ENCODE results near the gene RGL1.

The RGL1 gene

GRCh38 chr1:183821889-183822611 is 17.1 kb downstream of the RGL1 start:
- TF ChIP-seq POLR2A (IDR thresholded peaks at IDR 0.05; ENCODE audit: low read length) (no peak), GATA1 (IDR thresholded peaks at IDR 0.05; ENCODE audit: low read depth, low read length) (no peak)
- DNase-seq, result no peak

DNA sequence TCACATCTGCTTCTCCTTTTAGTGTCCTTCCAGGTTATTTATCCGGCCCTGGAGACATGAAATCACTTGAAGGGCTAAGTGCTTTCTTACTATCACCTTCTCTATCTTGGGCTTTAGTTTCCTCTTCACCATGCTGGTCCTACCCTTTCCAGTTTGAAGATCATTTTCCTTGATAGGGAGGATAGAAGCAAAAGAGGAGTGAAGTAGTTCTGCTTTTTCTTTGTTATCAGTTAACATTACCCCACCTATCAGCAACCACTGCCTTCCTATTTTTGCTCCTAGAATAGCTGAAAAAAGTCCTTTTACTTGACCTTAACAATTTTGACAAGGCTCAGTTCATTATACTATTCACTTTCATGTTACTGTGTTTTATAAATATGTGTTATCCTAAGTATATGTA is 19.4 kb downstream of the RGL1 start:
- no peak for DNase-seq
- TF ChIP-seq POLR2A (IDR thresholded peaks at IDR 0.05; ENCODE audit: low read length) (no peak), GATA1 (IDR thresholded peaks at IDR 0.05; ENCODE audit: low read depth, low read length) (no peak)

DNA sequence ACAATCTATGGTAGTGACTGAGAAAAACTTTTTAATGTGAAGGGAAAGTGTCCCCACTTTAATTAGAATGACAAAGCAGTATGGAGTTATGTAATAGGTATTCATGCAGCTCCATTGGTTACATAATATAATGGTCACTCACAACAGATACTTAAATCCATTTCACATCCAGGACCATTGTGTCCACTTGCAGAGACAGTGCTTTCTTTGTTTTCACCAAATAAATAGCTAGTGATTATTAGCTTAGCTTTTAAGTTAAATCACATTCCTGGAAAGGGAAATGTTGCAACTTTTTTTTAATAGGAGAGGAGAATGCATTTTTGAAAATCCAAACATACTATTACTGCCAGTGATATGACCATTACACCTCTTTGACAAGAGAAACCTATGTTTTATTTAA is 22.9 kb downstream of the RGL1 start:
- DNase-seq, result no peak

DNA sequence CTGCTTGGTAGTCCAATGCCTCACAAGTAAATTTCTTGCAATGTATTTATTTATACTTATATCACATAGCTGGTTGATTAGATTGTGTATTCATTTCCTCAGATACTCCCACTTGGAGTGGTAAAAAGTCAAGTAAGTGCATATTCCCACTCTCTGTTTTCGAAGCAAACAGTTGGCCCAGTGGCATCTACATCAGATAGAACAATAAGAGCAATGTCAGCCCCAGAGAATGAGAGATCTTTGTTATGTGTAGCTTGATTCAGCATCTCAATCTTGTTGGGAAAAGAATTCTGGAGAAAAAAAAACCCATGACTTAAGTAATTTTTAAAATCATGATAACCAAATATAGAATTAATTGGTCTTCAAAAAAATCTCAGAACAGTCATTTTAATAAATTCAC is 25.5 kb downstream of the RGL1 start:
- TF ChIP-seq POLR2A (IDR thresholded peaks at IDR 0.05; ENCODE audit: low read length) (no peak), GATA1 (IDR thresholded peaks at IDR 0.05; ENCODE audit: low read depth, low read length) (no peak)
- DNase-seq, result no peak

More for the DNA sequence above, 22.9 kb downstream of the RGL1 start:
- no peak for TF ChIP-seq GATA1 (IDR thresholded peaks at IDR 0.05; ENCODE audit: low read depth, low read length)
- TF ChIP-seq POLR2A (IDR thresholded peaks at IDR 0.05; ENCODE audit: low read length), result no peak

- TF ChIP-seq POLR2A (IDR thresholded peaks at IDR 0.05; ENCODE audit: low read length) (no peak), GATA1 (IDR thresholded peaks at IDR 0.05; ENCODE audit: low read depth, low read length) (no peak)
- DNase-seq, result no peak
Measured at GRCh38 chr1:183831311-183831710, 26.4 kb downstream of the RGL1 start.

GRCh38 chr1:183832459-183832858 is 27.5 kb downstream of the RGL1 start:
- TF ChIP-seq POLR2A (IDR thresholded peaks at IDR 0.05; ENCODE audit: low read length) (no peak), GATA1 (IDR thresholded peaks at IDR 0.05; ENCODE audit: low read depth, low read length) (no peak)
- DNase-seq, result no peak

DNA sequence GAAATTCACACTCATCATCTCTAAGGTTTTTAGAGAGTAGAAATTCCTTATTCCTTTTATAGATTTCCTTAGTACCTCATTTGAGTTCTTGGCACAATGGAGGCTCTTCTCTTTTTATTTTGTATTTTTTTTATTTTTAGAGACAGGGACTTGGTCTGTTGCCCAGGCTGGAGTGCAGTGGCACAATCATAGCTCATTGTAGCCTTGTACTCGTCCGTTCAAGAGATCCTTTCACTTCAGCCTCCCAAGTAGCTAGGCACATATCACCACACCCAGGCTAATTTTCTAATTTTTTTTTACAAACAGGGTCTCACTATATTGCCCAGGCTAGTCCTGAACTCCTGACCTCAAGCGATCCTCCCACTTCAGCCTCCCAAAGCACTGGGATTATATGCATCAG is 29.6 kb downstream of the RGL1 start:
- TF ChIP-seq POLR2A (IDR thresholded peaks at IDR 0.05; ENCODE audit: low read length), result no peak
- TF ChIP-seq GATA1 (IDR thresholded peaks at IDR 0.05; ENCODE audit: low read depth, low read length), result no peak
- no peak for DNase-seq

DNA sequence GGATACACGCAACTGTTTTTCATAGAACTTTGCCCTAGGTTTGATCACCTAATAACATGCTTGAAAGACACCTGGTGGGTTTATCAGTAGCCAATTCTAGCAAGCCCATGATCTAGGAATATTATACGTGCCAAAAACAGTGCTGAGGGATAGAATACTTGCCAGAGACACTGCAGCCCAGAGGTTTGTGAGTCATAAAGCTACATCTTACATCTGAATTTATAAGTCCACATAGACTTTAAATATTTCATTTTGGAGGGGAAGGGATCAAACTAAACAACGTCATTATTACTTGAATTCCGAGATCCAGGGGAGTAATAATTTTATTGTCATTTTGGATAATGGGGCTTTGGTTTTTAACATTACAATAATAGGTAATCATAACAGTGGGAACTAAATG is 31.7 kb downstream of the RGL1 start:
- no peak for TF ChIP-seq GATA1 (IDR thresholded peaks at IDR 0.05; ENCODE audit: low read depth, low read length)
- no peak for TF ChIP-seq POLR2A (IDR thresholded peaks at IDR 0.05; ENCODE audit: low read length)
- DNase-seq, result no peak

DNA sequence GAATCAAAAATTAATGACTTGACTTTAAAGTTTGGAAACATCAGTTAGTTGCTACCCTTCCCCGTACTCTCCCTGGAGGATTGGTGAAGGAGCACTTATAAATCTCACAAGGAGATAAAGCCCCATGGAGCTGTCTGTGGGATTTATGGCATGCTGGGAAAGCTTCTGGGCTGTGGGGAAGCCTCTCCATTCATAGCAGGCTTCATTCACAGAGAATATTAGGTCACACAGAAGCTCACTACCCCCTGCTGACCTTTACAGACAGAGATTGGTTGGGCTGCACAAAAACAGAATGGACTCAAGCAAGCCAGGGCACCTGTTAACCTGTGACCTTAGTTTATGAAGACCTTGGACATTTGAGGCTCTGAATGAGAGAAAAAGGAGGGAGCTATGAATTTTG is 32.1 kb downstream of the RGL1 start:
- DNase-seq, result no peak
- TF ChIP-seq POLR2A (IDR thresholded peaks at IDR 0.05; ENCODE audit: low read length) (no peak), GATA1 (IDR thresholded peaks at IDR 0.05; ENCODE audit: low read depth, low read length) (no peak)

DNA sequence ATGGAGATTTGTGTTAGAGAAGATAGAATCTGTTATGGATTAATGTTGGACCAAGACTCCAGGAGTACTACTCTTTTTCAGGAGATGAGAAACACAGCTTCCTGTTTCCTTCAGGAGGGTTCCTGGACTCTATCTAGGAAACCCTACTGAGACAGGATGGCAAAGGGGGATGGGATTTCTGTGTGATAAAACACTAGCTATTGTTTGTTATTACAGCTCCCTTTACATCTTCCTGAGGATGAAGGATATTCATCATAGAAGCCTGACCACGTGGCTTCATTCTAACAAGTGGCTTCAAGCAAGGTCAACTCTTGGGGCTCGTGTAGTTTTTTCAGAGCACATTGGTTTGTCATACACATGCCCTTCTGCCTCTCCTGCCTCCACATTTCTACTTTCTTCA is 33.3 kb downstream of the RGL1 start:
- TF ChIP-seq POLR2A (IDR thresholded peaks at IDR 0.05; ENCODE audit: low read length) (no peak), GATA1 (IDR thresholded peaks at IDR 0.05; ENCODE audit: low read depth, low read length) (no peak)

DNA sequence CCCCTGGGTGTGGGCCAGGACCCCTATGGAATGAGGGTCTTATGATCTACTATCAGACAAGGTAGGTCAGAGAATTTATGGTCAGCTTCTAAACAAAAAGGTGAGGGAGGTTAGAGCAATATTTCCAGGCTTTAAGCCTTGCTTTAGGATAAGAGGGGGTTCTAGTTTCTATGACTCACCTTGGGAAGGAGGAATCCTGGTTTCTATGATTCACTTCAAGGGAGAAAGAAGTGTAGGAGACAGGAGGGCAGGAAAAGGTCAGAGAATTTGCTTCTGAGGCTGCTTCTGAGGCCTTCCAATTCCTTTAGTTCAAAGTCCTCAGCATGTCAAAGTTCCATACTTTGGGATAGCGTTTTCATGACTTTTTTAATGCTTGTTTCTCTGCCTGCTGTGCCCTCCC is 35.2 kb downstream of the RGL1 start:
- TF ChIP-seq GATA1 (IDR thresholded peaks at IDR 0.05; ENCODE audit: low read depth, low read length) (no peak), POLR2A (IDR thresholded peaks at IDR 0.05; ENCODE audit: low read length) (no peak)
- no peak for DNase-seq

More for the DNA sequence above, 33.3 kb downstream of the RGL1 start:
- DNase-seq, result no peak

- TF ChIP-seq POLR2A (IDR thresholded peaks at IDR 0.05; ENCODE audit: low read length) (no peak), GATA1 (IDR thresholded peaks at IDR 0.05; ENCODE audit: low read depth, low read length) (no peak)
- no peak for DNase-seq
Measured at GRCh38 chr1:183841550-183841949, 36.6 kb downstream of the RGL1 start.

DNA sequence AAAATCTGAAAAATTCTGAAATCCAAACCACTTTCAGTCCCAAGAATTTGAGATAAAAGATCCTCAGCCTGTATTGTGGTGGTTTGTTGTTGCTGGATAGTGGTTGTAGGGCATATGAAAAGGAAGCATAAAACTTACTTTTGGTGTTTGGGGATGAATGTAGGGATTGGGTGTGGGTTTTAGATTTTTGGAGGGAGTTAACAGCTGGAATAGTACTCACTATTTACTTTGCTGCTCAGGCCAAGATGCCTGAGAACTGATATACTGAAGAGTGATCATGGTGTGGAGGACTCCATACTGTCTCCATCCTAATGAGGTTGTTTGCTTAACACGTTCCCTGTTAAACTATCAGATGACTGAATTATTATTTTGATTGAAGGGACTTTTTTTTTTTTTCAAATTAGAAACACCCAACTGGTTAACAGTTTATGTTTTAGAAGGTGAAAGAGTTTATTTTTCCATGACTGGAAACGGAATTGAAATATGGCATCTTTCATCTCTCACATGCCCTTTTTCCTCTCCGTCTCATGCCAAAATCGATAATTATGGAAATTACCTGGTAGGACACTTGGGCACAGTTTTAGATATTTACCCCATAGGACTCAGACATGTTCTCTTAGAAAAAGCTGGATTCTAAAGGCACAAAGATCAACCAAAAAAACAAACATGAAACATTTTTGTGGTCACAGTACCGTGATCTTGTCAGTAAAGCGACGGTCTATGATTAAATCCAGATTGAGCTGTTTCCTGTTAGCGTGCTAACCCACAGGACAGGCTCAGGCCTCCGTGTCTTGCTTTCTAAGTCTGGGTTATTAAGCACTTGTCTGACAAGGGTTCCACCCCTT is 37.3 kb downstream of the RGL1 start:
- no peak for DNase-seq

GRCh38 chr1:183842795-183843144 is 37.9 kb downstream of the RGL1 start:
- DNase-seq, result no peak

More for the DNA sequence above, 37.3 kb downstream of the RGL1 start:
- TF ChIP-seq GATA1 (IDR thresholded peaks at IDR 0.05; ENCODE audit: low read depth, low read length) (no peak), POLR2A (IDR thresholded peaks at IDR 0.05; ENCODE audit: low read length) (no peak)

GRCh38 chr1:183844806-183845205 is 39.9 kb downstream of the RGL1 start:
- no peak for DNase-seq
- TF ChIP-seq GATA1 (IDR thresholded peaks at IDR 0.05; ENCODE audit: low read depth, low read length), result no peak
- no peak for TF ChIP-seq POLR2A (IDR thresholded peaks at IDR 0.05; ENCODE audit: low read length)

More at GRCh38 chr1:183842795-183843144, 37.9 kb downstream of the RGL1 start:
- TF ChIP-seq GATA1 (IDR thresholded peaks at IDR 0.05; ENCODE audit: low read depth, low read length) (no peak), POLR2A (IDR thresholded peaks at IDR 0.05; ENCODE audit: low read length) (no peak)

Measured in erythroblast (primary cell).